ENCODE results near the gene CACNB4.

Gene CACNB4

GRCh38 chr2:151853070-151853758 lies 245.6 kb downstream of the CACNB4 start:
- Histone ChIP-seq H3K27ac (ENCODE audit: low read depth, low read length, severe bottlenecking) (no peak overlapping the region), H3K4me1 (ENCODE audit: control insufficient read depth, insufficient read depth, low read length, poor library complexity, severe bottlenecking) (no peaks in the 10 kb centered on the region), H3K4me3 (ENCODE audit: extremely low read depth, insufficient read depth, low read length, poor library complexity, severe bottlenecking) (no peak overlapping the region), H3K36me3 (ENCODE audit: control insufficient read depth, insufficient read depth, low read length) (no peaks in the 10 kb centered on the region), H3K9me3 (ENCODE audit: control insufficient read depth, low read length) (no peaks in the 10 kb centered on the region)
- WGBS, 2 experiments (ENCODE audit: insufficient coverage in 2 of 2): 83 to 89% methylated on average over 1 to 2 of the region's 3 CpGs

DNA sequence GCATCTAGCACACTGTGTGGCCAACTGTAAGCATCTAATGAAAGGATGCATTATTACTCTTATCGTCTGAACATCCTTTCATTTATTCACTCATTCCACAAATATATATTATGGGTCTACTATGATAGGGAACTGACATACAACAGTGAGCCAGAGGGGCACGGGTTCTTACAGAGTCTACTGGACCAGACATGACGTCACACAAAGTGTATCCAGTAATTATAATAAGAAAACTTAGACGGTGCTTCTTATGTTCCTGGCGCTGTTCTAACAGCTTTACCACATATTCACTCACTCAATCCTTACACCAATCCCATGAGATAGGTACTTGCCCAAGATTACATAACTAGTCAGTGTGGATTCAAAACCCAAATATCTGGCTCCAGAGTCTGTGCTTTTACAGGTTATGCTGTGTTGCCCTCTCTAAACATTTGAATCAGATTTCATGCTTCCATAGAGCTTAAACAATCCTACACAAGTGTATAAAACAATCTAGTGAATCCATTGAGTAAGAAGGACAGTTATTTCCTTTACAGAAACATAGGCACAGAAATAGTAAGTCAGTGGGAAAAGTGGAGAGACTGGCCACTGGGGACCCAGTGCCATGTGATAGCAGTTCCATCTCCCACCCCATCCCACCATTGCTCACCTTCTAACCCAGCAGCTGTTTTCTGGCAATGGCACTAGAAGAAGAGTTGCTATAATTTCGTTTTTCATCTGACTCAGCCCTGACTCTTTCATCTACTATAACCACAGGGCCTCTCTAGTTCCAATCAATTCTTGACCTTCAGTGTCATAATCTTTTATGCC lies 246.4 kb downstream of the CACNB4 start:
- Histone ChIP-seq H3K4me1 (ENCODE audit: control insufficient read depth, insufficient read depth, low read length, poor library complexity, severe bottlenecking) (no peaks in the 10 kb centered on the region), H3K9me3 (ENCODE audit: control insufficient read depth, low read length) (no peaks in the 10 kb centered on the region), H3K27ac (ENCODE audit: low read depth, low read length, severe bottlenecking) (no peak overlapping the region), H3K36me3 (ENCODE audit: control insufficient read depth, insufficient read depth, low read length) (no peaks in the 10 kb centered on the region), H3K4me3 (ENCODE audit: extremely low read depth, insufficient read depth, low read length, poor library complexity, severe bottlenecking) (no peak overlapping the region)
- 80% methylated on average over 2 of the region's 6 CpGs; no CpG with 5 or more reads in 1 of the 2 experiments for WGBS, 2 experiments (ENCODE audit: insufficient coverage in 2 of 2)

DNA sequence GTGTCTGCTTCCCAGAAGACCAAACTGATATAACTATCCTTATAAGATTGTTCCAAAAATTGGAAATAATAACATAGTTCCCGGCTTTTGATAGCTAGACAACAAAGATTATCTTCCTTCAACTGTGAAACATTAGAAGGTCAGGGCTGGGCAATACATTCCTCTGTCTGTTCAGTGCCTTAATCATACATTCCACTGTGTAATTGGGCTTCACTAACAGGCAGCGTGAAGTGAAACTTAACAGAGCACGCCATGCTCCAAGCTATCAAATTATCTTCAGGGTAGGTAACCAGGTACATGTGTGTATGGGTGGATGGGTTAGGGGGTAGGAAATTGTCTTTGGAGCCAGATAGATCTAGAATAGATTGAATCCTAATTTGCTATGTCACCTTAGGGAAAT lies 247.1 kb downstream of the CACNB4 start:
- 83% methylated on average over 1 of the region's 3 CpGs; no CpG with 5 or more reads in 1 of the 2 experiments for WGBS, 2 experiments (ENCODE audit: insufficient coverage in 2 of 2)
- Histone ChIP-seq H3K4me1 (ENCODE audit: control insufficient read depth, insufficient read depth, low read length, poor library complexity, severe bottlenecking) (no peaks in the 10 kb centered on the region), H3K4me3 (ENCODE audit: extremely low read depth, insufficient read depth, low read length, poor library complexity, severe bottlenecking) (no peak overlapping the region), H3K36me3 (ENCODE audit: control insufficient read depth, insufficient read depth, low read length) (no peaks in the 10 kb centered on the region), H3K9me3 (ENCODE audit: control insufficient read depth, low read length) (no peaks in the 10 kb centered on the region), H3K27ac (ENCODE audit: low read depth, low read length, severe bottlenecking) (no peak overlapping the region)

DNA sequence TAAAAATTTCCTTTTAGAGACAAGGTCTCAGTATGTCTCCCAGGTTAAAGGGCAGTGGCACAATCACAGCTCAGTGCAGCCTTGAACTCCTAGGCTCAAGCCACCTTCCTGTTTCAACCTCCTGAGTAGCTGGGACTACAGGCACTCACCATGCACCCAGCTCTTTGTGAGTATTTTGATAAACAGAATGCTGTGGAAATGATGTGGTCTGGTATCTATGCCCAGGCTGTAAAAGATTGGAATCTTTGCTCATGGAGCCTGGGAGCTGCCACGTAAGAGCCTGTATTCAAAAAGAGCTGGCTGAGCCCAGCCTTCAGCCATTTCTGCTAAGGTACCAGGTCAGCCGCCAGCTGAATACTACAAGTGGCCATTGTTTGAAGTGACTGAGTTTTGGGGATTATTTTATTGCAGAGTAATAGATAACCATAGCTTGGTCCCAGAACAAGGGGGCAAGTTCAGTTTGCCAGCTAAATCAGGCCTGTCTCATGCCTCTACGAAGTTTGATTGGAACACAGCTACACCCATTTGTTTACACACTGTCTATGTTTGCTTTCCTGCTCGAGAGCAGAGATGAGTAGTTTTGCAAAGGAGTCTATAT lies 249.3 kb downstream of the CACNB4 start:
- Histone ChIP-seq H3K36me3 (ENCODE audit: control insufficient read depth, insufficient read depth, low read length) (no peaks in the 10 kb centered on the region), H3K4me3 (ENCODE audit: extremely low read depth, insufficient read depth, low read length, poor library complexity, severe bottlenecking) (no peak overlapping the region), H3K27ac (ENCODE audit: low read depth, low read length, severe bottlenecking) (no peak overlapping the region), H3K4me1 (ENCODE audit: control insufficient read depth, insufficient read depth, low read length, poor library complexity, severe bottlenecking) (peaks cover under 1% of the 10 kb centered on the region), H3K9me3 (ENCODE audit: control insufficient read depth, low read length) (no peaks in the 10 kb centered on the region)
- WGBS, 2 experiments (ENCODE audit: insufficient coverage in 2 of 2): 88 to 92% methylated on average over 1 to 3 of the region's 4 CpGs

GRCh38 chr2:151845884-151846283 lies 253.0 kb downstream of the CACNB4 start:
- H3K9me3 ChIP-seq (ENCODE audit: control insufficient read depth, low read length): no peaks in the 10 kb centered on the region
- H3K36me3 ChIP-seq (ENCODE audit: control insufficient read depth, insufficient read depth, low read length): no peaks in the 10 kb centered on the region
- WGBS, 2 experiments (ENCODE audit: insufficient coverage in 2 of 2): 83 to 88% methylated on average over 1 of the region's 2 CpGs

GRCh38 chr2:151845481-151845880 lies 253.4 kb downstream of the CACNB4 start:
- no peak overlapping the region for H3K4me3 ChIP-seq (ENCODE audit: extremely low read depth, insufficient read depth, low read length, poor library complexity, severe bottlenecking)
- no peak overlapping the region for H3K27ac ChIP-seq (ENCODE audit: low read depth, low read length, severe bottlenecking)
- no peaks in the 10 kb centered on the region for H3K36me3 ChIP-seq (ENCODE audit: control insufficient read depth, insufficient read depth, low read length)
- H3K9me3 ChIP-seq (ENCODE audit: control insufficient read depth, low read length): no peaks in the 10 kb centered on the region
- 88 to 97% methylated on average over 4 of the region's 4 CpGs for WGBS, 2 experiments (ENCODE audit: insufficient coverage in 2 of 2)
- H3K4me1 ChIP-seq (ENCODE audit: control insufficient read depth, insufficient read depth, low read length, poor library complexity, severe bottlenecking): peaks cover 9% of the 10 kb centered on the region

More at GRCh38 chr2:151845884-151846283, 253.0 kb downstream of the CACNB4 start:
- no peak overlapping the region for H3K27ac ChIP-seq (ENCODE audit: low read depth, low read length, severe bottlenecking)
- H3K4me3 ChIP-seq (ENCODE audit: extremely low read depth, insufficient read depth, low read length, poor library complexity, severe bottlenecking): no peak overlapping the region
- peaks cover 9% of the 10 kb centered on the region for H3K4me1 ChIP-seq (ENCODE audit: control insufficient read depth, insufficient read depth, low read length, poor library complexity, severe bottlenecking)

DNA sequence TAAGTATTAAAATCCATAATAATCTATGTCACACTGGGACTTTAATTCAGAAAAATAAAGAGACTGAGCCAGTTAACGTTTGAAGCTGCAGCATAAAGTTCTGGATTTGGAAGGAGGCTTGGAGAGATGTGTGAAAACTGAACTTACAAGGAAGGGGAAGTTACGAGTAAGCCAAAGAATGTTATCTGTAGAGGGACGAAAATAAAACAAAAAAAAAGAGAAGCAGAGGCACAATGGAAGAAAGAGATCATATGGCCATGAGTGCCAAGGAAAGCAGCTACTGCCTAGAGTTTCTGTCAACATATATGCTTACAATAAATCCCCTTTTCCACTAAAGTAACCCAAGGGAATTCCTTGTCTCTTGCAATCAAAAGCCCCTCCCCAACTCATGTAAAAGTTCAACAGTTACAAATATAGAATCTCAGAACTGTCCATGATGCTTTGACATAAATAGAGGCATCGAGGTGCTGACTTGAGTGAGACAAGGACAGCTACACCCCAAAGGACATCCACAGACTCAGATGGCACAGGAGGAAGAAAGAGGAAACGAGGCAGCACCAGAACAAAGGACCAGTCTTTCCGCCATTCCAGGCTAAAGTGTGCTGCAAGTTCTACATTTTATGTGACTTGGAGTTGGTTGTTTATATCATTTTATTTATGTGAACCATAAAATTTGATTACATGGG lies 254.5 kb downstream of the CACNB4 start:
- Histone ChIP-seq H3K36me3 (ENCODE audit: control insufficient read depth, insufficient read depth, low read length) (no peaks in the 10 kb centered on the region), H3K4me3 (ENCODE audit: extremely low read depth, insufficient read depth, low read length, poor library complexity, severe bottlenecking) (no peak overlapping the region), H3K9me3 (ENCODE audit: control insufficient read depth, low read length) (no peaks in the 10 kb centered on the region), H3K27ac (ENCODE audit: low read depth, low read length, severe bottlenecking) (peak overlapping the region; percentile 20), H3K4me1 (ENCODE audit: control insufficient read depth, insufficient read depth, low read length, poor library complexity, severe bottlenecking) (peaks cover 9% of the 10 kb centered on the region)
- 87 to 100% methylated on average over 1 to 3 of the region's 6 CpGs for WGBS, 2 experiments (ENCODE audit: insufficient coverage in 2 of 2)

DNA sequence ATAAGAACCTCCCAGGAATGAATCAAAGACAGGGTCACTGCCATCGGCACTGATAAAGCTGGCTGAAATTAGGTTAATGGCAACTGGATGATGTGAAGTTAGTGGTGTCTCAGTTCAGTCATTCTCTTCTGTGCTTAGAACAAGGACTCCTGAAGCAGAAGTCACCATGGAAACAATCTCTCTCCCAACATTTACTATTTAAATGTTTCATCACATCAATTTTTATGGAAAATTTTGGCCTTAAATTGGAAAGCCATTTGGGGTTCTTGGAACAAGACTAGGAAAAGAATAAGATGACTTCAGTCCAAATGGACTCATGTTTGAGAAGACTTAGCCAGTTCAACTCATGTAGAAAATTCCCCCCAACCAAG lies 255.2 kb downstream of the CACNB4 start:
- Histone ChIP-seq H3K27ac (ENCODE audit: low read depth, low read length, severe bottlenecking) (peak overlapping the region; percentile 75), H3K9me3 (ENCODE audit: control insufficient read depth, low read length) (no peaks in the 10 kb centered on the region), H3K4me3 (ENCODE audit: extremely low read depth, insufficient read depth, low read length, poor library complexity, severe bottlenecking) (no peak overlapping the region), H3K4me1 (ENCODE audit: control insufficient read depth, insufficient read depth, low read length, poor library complexity, severe bottlenecking) (peaks cover 9% of the 10 kb centered on the region), H3K36me3 (ENCODE audit: control insufficient read depth, insufficient read depth, low read length) (no peaks in the 10 kb centered on the region)
- WGBS, 2 experiments (ENCODE audit: insufficient coverage in 2 of 2): 100% methylated on average over 1 of the region's 1 CpG; no CpG with 5 or more reads in 1 of the 2 experiments

DNA sequence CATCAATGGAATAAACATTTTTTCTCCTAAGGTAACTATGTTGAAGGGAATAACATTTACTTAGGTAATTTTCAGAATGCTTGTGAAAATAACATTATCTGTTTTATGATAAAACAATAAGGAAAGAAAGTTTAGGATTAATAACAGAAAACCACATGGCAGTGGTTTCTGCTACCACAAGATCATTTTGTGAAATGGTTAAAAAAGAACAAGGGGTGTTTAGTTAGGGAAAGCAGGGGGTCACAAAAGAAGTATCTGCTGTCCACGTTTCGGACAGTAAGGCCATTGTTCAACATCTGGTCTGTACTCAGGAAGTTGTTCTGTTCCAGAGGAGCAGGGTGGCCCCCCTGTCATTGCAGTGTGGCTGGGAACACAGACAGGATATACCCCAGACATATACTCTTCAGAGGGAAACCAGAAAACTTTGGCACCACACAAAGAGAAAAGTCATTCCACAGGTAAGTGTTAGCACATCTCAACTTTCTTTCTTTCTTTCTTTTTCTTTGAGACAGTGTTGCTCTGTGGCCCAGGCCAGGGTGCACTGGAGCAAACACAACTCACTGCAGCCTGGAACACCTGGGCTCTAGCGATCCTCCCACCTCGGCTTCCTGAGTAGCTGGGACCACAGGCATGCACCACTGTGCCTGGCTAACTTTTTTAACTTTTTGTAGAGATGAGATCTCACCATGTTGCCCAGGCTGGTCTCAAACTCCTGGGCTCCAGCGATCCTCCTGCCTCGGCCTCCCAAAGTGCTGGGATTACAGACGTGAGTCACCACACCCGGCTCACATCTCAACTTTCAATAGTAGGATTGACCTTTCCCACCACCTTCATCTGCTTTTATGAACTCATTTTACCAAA lies 255.8 kb downstream of the CACNB4 start:
- Histone ChIP-seq H3K9me3 (ENCODE audit: control insufficient read depth, low read length) (no peaks in the 10 kb centered on the region), H3K27ac (ENCODE audit: low read depth, low read length, severe bottlenecking) (peak overlapping the region; percentile 75), H3K4me3 (ENCODE audit: extremely low read depth, insufficient read depth, low read length, poor library complexity, severe bottlenecking) (no peak overlapping the region), H3K4me1 (ENCODE audit: control insufficient read depth, insufficient read depth, low read length, poor library complexity, severe bottlenecking) (peaks cover 9% of the 10 kb centered on the region), H3K36me3 (ENCODE audit: control insufficient read depth, insufficient read depth, low read length) (no peaks in the 10 kb centered on the region)
- WGBS, 2 experiments (ENCODE audit: insufficient coverage in 2 of 2): 92 to 94% methylated on average over 6 to 8 of the region's 8 CpGs

- Histone ChIP-seq H3K9me3 (ENCODE audit: control insufficient read depth, low read length) (no peaks in the 10 kb centered on the region), H3K27ac (ENCODE audit: low read depth, low read length, severe bottlenecking) (no peak overlapping the region), H3K4me3 (ENCODE audit: extremely low read depth, insufficient read depth, low read length, poor library complexity, severe bottlenecking) (no peak overlapping the region), H3K36me3 (ENCODE audit: control insufficient read depth, insufficient read depth, low read length) (no peaks in the 10 kb centered on the region), H3K4me1 (ENCODE audit: control insufficient read depth, insufficient read depth, low read length, poor library complexity, severe bottlenecking) (peaks cover 9% of the 10 kb centered on the region)
- 71 to 100% methylated on average over 1 of the region's 2 CpGs for WGBS, 2 experiments (ENCODE audit: insufficient coverage in 2 of 2)
Observed at GRCh38 chr2:151841047-151841424, 257.8 kb downstream of the CACNB4 start.
